Measurements from ENCODE around the gene UPK3BL1.
"Not testable (repeated sequence)": the region's sequence is repeated elsewhere in the genome, so short reads cannot be mapped to it uniquely, and the experiment has no call there.

DNA sequence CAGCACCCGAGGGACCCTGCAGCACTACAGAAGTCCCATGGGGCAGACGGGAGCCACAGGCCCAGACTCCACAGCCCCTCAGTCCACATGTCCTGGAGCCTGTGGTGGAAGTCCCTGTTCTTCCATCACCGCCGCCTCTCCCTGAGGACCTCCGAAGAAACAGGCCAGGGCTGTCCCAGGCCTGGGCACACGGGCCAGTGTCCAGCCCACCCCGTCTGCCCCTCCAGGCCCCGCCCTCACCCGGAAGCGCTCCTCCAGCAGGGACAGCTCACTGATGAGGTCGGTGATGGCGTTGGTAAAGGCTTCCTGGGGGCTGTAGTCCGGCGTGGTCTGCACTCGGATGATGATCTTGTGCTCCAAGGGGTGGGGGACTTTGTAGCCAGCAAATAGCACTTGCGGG lies 24.3 kb upstream of the UPK3BL1 start:
- not testable (repeated sequence) for TF ChIP-seq POLR2AphosphoS5, CTCF, EP300 (IDR thresholded peaks at IDR 0.05)
